ENCODE results near the gene RTP3.

RTP3 gene

DNA sequence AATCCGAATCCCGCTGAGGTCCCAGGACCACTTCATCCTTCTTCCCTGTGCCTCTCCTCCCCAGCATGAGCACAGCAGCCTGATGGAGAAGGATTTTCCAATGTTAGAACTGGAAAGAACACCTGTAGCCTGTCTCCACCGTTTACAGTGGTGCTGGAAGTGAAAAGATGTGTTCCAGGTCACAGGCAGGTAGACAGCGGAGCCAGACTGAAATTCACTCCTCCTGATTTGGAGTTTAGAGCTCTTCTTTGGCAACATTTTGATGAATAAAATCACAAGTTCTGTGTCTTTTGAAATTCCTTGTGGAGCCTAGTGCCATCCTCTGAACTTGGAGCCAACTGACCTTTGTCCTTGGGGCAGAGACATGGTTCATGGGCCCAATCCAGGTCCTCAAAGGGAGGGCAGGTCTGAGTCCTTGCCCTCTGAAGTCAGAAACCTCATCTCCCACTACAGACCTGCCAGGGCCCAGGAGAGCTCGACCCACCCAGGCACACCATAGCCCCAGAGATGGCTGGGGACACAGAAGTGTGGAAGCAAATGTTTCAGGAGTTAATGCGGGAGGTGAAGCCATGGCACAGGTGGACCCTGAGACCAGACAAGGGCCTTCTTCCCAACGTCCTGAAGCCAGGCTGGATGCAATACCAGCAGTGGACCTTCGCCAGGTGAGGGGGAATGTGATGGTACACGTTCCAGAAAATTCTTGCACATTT, at the start of gene RTP3:
Gene RTP3 (plus strand): TSS at position 421 of the 710 bp plus-strand sequence. CDS start 87 bp downstream, at position 508.
- no peak for DNase-seq

DNA sequence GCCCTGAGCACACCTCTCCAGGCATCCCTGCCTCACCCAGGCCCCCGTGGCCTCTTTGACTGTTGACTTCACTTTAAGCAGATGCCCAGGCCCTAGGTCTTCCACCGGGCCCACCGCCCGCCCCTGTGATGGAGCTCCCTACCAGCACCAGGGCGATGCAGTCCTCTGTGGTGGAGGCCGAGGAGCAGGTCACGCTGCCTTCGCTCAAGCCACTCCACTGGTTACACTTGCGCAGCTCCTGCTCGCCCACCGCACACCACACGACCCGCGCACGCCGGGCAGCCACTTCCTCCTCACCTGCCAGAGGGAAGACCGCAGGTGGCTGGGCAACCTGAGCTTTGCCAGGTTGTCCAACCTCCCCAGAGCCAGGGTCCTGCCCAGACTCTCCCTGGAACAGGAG, 49.1 kb upstream of the RTP3 start:
- DNase-seq = no peak

DNA sequence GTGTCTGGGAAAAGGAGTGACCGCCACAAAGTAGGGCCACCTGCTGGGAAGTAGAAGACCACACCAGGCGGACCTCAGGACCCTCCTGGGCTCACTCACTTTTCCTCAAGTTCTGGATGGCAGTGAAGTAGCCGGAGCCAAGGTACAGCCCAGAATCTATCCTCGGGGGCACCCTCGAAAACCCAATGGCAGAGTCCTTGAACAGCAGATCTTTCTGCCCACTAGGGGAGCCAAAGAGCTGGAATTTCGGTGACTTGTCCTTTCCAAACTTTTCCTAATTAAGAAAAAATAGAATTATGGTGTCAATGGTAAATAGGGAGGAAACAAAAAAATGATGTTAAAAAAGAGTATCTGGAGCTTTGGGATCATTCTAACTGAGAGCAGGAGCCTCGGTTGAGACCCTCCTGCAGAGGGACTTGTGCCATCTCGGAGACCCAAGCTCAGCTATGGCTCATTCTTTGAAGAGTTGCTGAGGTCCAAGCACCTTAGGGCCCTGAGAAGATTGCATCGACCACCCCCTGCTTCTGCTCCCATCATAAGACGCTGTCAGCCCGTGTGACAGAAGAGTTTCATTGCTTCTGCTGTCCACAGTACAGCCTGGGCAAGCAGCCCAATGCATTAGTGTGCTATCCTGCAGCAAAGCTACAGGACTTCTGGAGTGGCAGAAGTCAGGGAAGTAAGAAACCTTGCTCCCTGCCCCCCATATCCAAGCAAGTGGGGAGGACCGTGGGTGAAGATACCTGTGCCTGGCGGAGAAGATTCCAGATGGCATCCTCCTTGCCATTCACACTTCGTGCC, 47.8 kb upstream of the RTP3 start:
- DNase-seq = no peak

DNA sequence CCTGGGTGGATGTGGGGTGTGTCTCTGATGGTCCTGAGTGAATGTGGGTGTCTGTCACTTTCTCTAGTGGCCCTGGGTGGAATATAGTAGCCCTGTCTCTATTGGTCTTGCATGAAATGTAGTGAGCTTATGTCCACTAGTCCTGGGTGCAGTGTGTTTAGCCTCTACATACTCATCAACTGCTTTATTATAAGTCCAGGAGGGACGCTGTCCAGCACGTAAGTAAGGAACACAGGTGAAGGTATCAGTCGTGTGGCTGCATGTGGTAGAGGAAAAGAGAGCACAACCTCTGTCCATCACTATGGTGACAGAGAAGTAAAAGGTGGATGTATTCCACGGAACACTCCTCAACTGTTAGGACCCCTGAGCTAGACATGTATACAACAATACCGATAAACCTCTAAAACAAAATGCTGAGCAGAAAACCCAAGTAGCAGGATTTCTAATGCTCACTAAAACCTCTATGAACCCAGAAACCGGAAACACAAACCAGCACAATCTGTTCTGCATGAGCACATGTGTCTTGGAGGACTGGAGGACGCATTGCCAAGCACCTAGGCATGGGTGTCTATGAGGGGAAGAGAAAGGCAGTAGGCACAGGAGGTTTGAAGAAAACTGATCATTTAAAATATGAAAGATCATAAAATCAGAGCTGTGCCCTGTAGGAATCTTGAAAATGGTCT, 44.1 kb upstream of the RTP3 start:
- no peak for DNase-seq

DNA sequence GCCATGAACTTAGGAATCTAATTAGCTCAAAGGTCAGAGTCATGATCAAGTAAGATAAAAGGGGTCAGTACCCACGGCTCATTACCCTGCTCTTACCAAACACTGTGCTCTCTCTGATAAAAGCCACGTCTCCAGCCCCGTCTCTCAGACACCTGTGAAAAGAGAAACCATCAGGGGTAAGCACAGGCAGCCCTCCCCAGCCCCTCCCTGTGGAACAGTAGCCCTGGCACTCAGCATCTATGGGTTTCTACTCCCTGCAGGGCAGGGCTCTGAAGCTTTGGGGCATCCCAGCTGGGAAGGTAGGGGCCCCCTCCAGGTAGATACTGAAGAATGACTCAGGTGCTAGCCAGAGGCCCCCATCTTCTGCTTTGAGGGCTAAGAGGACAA, 43.6 kb upstream of the RTP3 start:
- DNase-seq = no peak

GRCh38 chr3:46454606-46455005, 43.2 kb upstream of the RTP3 start:
- DNase-seq = no peak

DNA sequence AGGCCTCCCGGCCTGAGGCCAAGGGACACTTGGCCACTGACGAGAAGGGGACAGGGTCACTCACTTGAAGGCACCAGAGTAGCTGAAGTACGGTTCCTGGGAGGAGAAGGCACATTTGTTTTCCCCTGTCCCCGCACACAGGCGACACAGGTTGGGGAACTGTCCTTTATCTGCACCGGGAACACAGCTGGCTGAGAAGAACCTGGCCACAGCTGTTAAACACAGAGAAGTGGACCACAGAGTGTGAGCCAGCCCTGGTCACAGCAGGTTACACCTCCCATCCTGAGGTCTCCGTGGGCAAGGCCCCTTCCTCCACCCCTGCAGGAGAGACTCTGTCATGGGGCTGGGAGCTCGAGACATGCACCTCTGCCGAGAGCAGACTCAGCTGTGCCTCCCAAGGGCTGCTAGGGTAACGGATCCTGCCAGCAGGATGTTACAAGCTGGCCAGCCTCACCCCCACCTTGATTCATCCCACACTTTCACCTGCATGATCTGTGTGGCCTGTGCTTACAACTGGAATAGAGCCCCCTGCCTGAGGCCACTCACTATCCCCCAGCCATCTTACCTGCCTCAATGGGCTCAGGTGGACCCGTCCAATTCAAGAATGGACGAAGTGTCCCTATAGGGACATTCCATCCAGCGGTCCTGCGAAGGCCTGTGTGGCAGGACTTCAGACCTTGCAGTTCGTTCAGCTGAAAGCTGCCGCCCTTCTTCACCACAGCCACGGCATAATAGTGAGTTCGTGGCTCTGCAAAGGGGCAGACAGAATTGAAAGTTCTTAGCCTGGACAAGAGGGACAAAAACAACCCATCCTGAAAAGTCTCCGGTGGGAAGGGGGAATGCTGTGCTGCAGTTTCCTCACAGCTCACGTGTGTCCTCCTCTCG, 42.3 kb upstream of the RTP3 start:
- DNase-seq = no peak

GRCh38 chr3:46456118-46456517, 41.7 kb upstream of the RTP3 start:
- no peak for DNase-seq

GRCh38 chr3:46460051-46460450, 37.7 kb upstream of the RTP3 start:
- DNase-seq = no peak

DNA sequence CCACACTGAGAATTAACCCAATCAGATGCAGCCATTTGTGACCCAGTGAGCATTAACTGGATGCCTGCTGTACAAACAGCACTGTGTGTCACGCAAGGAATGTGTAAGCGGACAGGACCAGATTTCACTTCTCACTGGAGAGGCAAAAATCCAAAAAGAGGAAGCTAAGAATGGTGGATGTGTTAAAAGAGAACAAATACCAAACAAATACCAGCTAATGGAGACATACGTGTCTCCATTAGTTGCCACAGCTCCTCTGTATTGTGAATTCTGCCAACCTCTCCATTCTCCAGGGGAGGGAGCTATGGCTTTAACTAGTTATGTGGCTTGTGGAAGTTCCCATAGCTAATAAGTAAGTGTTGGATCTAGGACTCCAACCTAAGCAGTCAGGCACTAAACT, 35.7 kb upstream of the RTP3 start:
- DNase-seq = no peak

GRCh38 chr3:46462511-46462910, 35.3 kb upstream of the RTP3 start:
- DNase-seq = no peak

DNA sequence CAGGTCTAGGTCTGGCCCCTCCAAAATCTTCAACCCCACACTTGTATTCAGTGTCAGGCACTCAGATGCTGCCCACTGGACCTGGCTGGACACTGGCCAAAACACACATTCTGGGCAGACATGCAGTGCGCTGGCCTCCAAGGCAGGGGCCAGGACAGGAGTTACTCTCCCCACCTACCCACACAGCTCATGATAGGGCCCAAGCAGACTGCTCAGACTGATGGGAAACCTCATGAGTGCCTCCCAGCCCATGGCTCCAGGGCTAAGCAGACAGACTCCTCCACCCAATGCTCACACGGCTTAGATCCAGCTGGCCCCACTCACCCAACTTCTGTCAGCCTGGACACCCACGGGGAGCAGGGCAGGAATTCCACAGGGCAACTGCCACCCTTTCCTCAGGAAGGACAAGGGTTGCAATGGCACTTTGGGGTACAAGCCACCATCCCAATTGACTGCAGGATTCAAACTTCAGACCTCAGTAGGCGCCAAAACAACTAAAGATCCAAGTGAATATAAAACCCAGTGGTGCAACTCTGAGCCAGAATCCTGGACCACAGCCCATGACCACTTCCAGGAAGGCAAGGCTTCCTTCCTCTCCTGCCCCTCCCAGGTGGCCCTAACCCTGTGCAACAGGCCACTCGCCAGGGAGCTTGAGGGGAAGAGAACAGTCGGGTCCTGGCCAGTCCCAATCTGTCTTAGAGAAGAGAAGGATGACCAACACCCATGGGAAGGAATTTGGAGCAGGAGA, 34.5 kb upstream of the RTP3 start:
- DNase-seq = no peak

GRCh38 chr3:46463868-46464241, 33.9 kb upstream of the RTP3 start:
- no peak for DNase-seq

DNA sequence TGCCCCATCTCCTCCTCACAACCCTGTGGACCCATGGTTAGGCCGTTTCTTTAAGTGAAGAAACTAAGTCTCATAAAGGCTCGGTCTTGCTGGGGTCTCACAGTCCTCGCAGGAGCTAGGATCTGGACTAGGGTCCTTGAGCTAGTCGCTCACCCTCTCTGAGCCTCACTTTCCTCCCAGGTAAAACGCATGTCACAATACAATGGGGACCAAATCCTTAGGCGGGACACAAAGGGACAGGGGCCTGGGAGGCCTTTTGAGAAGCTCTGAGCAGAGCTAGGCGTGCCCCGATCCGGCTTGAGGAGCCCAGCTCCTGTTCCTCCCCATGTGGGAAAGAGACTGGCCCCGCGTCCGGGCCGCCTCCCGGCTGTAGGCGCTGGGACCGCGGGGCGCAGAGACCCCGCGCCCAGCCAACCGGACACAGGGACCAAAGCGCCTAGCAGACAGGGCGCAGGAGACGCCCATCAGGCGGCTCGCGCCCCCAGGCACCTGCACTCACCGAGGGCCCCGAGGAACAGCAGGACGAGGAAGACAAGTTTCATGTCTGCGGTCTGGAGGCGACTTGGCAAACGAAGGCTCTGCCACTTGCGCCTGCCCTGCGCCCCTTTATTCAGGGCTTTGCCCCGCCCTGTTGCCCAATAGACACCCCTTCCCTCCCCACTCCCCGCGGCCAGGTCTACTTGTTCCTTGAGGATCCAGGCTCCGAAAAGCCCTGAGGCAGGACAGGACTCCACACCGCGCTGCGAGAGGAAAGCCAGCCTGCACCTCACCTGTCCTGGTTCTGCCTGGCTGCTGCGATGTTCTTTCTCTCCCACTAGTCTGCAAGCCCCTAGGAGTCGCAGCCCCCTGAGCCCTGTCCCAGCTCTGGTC, 33.2 kb upstream of the RTP3 start, which contains the start of gene LTF:
Gene LTF (minus strand): TSS at position 580 of the 870 bp plus-strand sequence. CDS start 38 bp downstream, at position 542.
- DNase-seq = no peak

GRCh38 chr3:46465196-46465520, 32.6 kb upstream of the RTP3 start:
- no peak for DNase-seq

- DNase-seq = no peak
These were observed 31.5 kb upstream of the RTP3 start for GRCh38 chr3:46466273-46466672.

GRCh38 chr3:46466871-46467403, 30.8 kb upstream of the RTP3 start:
- no peak for DNase-seq

DNA sequence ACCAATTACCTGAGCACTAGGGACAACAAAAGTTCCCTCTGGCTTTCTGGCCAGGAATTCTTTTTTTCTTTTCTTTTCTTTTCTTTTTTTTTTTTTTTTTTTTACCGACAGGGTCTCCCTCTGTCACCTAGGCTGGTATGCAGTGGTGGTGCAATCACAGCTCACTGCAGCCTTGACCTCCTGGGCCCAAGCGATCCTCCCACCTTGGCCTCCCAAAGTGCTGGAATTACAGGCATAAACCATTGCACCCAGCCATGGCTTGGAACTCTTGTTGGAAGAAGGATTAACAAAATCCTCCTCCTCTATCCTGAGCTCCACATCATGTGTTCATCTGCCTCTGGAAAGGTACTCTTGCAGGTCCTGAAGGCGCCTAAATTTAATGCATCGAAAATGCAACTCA, 30.2 kb upstream of the RTP3 start:
- no peak for DNase-seq

- no peak for DNase-seq
These were observed 28.8 kb upstream of the RTP3 start for GRCh38 chr3:46468753-46469600.

Measured in bone marrow (tissue), 2 donors.